GM21717 (cell line): ENCODE results near the gene NEK1.
A peak's percentile ranks its signal among the peaks of the same experiment; 100 is the strongest.

ENCODE experiments used
- ATAC-seq: cut with Tn5 transposase; IDR thresholded peaks from one replicate; pipeline ENCODE4 v1.9.1; 2021; ENCODE audit warnings: mild to moderate bottlenecking, moderate library complexity; ENCODE audit not compliant: unreplicated experiment

NEK1 gene, protein sequence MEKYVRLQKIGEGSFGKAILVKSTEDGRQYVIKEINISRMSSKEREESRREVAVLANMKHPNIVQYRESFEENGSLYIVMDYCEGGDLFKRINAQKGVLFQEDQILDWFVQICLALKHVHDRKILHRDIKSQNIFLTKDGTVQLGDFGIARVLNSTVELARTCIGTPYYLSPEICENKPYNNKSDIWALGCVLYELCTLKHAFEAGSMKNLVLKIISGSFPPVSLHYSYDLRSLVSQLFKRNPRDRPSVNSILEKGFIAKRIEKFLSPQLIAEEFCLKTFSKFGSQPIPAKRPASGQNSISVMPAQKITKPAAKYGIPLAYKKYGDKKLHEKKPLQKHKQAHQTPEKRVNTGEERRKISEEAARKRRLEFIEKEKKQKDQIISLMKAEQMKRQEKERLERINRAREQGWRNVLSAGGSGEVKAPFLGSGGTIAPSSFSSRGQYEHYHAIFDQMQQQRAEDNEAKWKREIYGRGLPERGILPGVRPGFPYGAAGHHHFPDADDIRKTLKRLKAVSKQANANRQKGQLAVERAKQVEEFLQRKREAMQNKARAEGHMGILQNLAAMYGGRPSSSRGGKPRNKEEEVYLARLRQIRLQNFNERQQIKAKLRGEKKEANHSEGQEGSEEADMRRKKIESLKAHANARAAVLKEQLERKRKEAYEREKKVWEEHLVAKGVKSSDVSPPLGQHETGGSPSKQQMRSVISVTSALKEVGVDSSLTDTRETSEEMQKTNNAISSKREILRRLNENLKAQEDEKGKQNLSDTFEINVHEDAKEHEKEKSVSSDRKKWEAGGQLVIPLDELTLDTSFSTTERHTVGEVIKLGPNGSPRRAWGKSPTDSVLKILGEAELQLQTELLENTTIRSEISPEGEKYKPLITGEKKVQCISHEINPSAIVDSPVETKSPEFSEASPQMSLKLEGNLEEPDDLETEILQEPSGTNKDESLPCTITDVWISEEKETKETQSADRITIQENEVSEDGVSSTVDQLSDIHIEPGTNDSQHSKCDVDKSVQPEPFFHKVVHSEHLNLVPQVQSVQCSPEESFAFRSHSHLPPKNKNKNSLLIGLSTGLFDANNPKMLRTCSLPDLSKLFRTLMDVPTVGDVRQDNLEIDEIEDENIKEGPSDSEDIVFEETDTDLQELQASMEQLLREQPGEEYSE (N-terminal part only)

DNA sequence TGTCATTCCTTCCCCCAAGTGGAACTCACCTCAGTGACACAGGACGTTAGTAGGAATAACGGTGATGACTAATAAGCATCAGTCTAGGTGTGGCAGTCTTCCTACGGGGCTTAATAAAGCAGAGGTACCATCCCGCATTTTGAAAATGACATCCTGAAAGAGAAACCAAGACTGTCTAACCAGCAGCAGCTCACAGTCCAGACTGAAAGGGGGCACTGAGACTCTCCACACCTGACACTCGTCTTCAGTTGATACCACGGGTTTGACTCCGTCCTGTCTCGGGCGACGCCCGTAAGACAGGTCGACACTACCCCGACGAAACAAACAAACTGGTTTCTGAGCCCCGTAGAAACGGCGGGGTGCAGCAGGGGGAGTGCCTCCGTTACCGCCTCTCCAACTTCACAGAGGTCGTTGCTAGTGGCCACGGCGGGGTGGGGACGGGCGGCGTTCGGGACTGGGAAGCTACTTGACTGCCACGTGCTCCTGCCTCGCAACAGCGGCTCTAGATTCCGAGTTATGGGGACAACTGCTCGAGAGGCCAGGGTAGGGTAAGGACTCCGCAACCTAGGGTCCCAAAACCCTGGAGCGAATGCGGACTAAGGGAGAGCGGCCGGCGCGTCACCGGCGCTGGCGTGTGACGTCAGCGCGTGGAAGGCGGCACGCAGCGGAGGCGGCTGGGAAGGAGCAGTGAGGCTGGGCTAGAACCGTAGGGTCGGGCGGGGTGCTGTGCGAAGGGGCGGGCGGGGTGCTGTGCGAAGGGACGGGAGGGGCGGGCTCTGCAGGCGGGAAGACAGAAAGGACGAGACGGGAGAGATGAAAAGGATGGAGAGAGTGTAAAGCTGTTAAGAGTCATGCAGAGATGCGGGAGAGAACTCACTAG, at the start of gene NEK1:
TSS of gene NEK1 (minus strand) at position 593 of the 880 bp plus-strand sequence. CDS start 9,953 bp downstream, outside the sequence.
- peak; percentile 95 for ATAC-seq

DNA sequence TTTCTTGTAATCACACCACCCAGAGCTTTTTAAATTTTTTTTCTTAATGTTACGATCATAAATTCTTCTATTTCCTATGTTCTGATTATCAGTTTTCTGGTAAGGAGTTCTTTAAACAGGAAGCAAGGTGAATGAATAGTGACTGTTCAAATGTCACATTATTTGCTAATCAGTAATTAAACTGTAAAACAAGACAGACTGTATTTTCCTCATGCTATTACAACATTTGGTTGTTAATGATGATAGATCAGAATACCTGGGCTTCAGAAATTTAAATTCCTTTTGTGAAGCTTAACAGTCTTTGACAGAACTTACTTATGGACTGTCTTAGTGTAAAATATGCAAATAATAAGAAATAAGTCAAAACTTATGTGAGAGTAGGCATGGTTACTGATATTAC, 49.4 kb upstream of the NEK1 start:
- ATAC-seq: no peak

DNA sequence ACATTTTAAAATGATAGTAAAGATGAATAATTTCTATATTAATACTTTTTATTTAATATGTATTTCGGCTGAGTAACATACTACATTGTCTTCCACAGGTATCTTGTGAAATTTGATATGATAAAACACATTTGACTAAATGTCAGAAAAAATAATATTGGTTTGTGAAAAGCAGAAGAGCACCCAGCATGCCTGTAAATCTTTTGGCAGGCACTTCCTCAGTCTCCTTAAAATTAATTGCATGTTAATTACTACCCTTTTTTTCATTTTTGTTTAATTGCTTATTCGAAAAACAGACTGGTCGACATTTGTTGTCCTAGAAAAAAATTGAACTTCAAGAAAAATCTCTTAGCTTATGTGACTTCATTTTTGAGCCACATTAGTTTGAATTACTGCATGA, 48.5 kb upstream of the NEK1 start:
- ATAC-seq: no peak

DNA sequence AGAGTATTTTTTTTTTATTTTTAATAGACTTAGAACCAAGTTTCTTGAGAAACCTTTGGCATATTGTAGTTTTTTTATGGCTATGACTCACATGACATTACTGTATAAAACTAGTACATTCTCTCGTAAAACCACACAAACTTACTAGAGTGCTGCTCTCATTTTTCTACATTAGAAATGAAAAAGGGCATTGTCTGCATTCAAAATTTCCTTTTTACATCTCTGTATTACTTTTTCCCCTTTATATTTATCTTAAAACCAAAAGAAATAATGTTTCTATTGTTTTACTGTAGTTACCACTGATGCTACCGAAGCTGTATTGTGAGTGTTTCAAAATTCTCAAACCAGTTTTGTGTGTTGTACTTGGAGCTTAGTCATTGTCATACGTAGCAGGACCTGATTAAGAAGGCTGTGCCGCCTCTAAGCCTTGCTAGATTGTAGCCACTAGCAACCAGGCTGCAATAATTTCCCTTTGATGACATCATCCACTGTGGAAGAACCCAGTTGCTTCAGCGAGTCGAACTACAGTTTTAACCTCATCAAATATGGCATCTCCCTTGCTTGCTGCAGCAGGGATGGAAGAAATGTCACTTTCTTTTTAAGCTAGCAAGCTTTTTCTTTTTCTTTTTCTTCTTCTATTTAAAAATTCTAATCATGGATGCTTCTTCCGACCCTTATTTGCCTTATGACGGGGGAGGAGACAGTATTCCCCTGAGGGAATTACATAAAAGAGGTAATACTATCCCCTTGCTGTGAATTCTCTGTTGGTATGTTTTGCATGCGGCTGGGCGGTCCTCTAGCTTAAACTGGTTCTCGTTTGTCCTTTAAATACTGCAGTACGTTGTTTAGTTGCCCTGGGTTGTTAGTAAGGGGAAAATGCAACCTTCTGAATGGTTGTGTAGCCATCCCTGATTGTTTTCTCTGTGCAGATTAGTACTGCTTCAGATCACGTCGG, 47.6 kb upstream of the NEK1 start:
- peak; percentile 97 for ATAC-seq

DNA sequence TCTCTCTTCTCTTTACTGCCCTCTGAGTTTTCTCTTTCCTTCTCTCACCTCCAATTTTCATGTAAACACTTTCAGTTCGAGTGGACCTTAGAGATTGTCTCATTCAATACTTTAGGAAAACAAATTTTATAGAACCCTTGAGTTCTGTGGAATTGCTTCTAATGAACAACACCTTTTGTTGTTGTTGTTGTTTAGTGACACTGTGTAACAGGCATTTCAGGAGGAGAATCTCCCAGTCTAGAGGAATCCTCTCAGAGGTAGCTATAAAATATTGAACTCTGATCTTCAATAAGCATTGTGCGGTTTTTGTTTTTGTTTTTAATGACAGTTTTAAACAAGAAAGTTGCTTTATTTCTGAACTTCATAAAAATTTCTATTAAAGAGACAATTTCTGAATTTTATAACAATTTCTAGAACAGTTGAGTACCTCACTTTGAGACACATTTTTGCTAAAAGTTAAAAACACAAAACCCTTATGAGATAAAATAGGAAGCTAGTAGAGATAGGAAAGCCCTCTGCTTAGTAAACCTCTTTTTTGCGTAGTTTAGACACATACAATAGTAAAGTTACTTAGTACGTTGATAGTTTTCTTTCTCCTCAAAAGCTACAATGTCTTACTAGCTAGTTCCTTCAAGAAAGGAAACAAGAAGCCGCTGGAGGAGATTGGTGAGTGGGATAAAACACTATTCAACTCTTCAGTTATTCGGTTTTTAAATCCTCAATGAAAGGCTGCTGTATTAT, 46.8 kb upstream of the NEK1 start:
- no peak for ATAC-seq

DNA sequence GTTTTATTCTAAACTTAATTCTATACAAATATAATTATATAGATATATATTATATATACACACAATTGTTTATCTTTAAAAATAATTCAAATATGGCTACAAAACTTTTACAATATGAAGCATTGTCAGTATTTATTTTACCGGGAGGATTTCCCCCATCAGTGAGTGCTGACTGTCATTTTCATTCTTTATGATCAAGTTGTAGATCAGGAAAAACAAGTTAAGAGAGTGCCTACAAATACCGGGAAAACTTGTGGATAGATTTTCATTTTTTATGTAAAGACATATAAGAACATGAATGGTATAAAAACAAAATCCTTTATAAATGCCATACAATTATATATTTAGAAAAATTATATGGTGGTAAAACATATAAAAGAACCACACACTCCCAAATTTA, 45.8 kb upstream of the NEK1 start:
- no peak for ATAC-seq

DNA sequence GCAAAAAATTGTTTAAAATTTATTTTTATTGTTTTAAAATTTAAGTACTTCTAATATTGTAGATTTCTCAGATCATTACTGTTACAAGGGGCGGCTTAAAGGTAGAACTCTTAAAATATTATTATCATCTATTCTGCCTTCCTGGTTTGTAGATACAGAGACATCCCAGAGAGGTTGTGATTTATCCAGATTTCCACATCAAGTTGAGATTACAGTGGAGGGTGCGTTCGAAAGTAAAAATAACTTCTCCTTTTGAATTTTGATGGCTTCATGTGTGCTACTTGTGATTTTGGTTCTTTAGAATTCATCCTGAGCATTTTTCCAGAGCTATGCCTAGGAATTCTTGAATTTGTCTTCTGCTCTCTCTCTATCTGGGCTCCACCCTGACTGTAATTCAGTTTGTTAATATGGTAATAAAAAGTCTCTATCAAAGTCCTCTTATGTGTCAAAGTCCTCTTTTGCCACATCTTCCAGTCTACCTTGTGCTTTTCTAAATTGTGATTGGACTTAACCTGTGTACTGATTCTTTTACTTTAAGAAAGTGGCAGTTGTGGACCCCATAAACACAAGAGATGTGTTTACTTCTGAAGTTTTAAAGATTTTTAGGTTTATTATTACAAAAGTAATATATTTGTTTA, 45.2 kb upstream of the NEK1 start:
- no peak for ATAC-seq

DNA sequence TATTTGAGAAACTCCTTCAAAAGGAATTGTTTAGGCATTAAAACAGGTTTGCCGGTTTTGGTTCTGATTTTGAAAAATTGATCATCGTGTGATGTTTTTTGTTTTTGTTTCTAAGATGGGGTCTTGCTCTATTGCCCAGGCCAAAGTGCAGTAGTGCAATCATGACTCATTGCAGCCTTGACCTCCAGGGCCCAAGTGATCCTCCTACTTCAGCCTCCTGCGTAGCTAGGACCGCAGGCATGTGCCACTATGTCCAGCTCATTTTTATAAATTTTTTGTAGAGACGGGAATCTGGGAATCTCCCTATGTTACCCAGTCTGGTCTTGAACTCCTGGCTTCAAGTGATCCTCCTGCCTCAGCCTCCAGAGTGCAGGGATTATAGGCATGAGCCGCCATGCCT, 43.0 kb upstream of the NEK1 start:
- ATAC-seq: no peak

DNA sequence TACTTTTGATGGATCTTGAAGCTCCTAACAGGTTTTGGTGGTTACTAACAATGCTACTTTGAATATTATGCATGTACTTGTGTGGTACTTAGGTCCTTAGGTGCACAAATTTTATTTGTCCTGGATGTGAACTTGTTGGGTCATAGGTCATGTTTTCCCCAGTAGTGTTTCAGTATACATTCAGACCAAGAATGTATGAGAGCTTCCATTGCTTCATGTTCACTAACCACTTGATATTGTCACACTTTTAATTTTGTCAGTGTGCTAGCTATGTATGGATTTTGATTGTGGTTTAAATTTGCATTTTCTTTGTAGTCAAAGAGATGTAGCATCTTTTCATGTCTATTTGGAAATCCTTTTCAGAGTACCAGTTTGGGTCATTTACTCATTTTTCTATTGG, 40.2 kb upstream of the NEK1 start:
- ATAC-seq: no peak

DNA sequence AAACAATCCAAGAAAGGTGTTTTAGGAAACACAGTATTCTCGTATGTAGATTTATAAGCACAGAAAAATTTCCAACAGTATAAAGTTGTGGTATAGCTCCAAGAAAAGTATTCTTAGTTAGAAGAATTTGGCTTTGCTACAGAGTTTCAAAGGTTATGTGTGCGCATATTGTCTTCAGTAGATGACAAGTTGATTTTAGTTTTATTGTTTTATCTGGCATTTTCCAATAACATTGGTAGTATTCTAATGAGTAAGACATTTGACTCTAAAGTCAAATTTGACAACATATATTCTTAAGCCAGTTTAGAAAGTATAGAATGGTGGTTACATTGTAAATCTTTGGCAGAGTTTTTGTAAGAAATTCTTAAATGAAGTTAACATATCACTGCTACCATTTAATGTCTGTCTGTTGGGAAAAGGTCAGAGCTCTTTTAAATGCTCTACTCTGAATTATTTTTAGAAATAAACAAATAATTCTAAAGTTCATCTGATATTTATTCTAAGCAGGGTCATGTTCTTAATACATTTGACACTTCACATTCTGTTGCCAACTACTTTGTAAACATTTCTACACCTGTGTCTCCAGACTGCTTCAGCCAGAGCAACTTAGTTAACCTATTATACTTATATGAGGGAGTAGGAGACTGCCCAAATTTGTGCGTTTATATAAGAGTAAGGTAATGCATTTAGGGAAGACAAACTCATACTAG, 38.0 kb upstream of the NEK1 start:
- no peak for ATAC-seq

DNA sequence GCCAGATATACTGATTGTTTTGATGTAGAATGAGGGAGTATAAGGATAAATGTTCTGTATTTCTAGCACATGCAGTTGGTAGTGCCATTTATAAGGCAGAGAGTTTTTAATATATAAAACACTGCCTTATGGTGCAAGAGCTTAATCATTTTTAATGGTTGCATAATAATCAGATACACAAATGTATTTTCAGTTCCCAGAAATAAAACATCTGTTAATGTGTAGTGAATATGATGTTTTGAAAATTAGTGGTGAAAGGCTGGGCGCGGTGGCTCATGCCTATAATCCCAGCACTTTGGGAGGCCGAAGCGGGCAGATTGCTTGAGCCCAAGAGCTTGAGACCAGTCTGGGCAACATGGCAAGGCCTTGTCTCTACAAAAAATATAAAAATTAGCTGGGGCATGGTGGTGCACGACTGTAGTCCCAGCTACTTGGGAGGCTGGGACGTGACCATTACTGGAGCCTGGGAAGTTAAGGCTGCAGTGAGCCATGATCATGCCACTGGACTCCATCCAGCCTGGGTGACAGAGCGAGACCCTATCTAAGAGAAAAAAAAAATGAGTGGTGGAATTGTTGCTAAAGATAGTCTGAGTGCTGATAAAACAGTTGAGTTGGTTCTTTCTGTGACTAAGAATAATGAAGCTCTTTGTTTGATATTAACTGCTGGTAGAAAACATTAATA, 37.3 kb upstream of the NEK1 start:
- ATAC-seq: no peak

DNA sequence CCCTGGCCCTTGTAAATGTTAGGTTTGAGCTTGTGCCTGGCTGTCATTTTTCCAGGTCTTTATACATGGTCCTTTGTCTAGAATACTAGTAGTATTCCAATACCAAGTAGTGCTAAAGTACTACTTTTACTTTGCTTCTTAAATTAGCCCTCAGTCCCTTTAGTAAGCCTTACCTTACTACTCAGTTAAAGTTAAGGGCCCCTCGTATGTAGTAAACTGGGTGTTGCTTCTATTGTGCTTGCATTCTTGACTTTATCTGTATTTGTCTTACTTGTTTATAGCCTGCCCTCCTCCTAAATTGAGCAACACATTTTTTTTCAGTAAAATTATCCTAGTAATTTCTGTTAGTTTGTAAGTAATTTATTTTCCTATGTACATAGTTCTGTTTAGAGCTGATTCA, 33.2 kb upstream of the NEK1 start:
- ATAC-seq: no peak

DNA sequence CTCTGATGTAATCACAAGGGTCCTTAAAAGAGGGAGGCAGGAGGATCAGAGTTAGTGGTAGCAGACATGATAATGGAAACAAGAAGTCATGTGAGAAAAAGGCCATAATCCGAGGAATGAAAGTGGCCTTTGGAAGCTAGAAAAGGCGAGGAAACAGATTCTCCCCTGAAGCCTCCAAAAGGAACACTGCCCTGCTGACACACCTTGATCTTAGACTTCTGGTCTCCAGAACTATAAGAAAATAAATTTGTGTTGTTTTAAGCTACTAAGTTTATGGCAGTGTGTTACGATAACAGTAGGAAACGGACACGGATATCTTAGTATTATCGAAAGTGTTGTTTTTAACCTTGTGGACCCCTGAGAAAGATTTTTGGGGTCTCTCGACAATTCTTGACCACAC, 32.4 kb upstream of the NEK1 start:
- no peak for ATAC-seq

DNA sequence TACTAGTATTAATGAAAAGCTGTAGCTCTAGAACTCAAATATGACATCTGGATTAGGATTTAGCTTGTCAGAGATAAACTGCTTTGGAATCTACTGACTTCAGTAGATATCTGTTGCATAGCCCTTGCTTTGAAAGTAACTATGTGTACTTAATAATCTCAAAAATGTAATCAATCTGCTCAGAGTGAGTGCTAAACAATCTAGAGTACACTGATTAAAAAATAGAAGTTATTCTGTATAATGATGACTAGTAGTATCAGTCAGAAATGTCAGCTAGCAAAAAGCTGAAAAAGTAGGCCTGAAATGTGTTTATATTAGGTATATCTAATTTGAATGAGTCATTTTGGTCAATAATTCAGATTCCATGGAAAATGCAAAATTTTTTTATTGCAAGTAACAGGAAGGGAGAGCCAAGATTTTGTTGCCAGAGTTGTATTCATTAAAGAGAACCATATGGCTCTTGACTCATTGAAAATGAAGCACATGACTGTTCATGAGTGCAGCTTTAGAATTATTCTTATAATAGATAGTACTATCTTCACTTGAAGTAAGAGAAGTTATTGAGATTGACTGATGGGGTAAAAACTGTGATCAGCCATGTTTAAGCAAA, 28.0 kb upstream of the NEK1 start:
- ATAC-seq: no peak

DNA sequence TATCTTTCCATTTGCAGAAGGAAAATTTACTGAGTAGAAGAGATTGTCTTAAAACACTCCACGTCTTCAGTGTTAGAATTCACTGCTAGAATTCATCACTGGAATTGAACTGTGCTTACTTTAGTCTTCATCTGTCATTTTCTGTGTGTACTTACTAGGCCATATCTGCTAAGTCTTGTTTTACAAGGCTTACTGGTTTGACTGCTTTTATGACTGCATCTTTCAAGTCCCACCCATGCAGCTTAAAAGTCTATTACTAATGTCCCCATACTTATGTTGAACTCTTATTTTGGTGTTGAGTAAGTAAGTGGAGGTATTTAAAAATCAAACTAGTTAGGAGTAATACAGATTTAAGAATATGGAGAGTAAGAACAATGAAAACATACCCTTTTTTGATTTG, 22.6 kb upstream of the NEK1 start:
- no peak for ATAC-seq

DNA sequence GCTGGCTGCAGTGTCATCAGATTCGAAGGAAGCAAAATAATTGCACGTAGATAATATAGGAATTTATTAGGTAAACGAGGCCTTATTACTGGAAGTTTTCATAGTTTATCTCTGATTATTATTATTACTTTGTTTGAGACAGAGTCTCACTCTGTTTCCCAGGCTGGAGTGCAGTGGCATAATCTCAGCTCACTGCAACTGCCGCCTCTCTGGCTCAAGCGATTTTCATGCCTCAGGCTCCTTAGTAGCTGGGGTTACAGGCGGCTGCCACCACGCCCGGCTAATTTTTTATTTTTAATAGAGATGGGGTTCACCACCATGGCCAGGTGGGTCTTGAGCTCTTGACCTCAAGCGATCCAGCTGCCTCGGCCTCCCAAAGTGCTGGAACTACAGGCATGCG, 20.5 kb upstream of the NEK1 start:
- no peak for ATAC-seq

DNA sequence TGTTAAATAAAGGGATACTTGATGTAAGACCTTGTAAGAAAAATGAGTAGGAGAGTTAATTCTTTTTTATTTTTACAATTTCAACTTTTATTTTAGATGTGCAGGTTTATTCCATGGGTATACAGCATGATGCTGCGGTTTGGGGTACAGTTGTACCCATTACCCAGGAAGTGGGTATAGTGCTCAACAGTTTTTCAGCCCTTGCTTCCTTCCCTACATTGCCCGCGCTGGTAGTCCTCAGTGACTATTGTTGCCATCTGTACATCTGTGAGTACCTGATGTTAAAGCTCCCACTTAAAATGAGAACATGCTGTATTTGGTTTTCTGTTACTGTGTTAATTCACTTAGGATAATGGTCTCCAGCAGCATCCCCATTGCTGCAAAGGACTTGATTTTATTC, 17.7 kb upstream of the NEK1 start:
- ATAC-seq: no peak
